Sigmoid colon (tissue), 7 donors: Measurements from ENCODE around the gene RPEL1. TPM values are rescaled to one million over a fixed set of nuclear protein-coding genes. Genes with fewer than 3 reads are reported as not detected.
A peak's percentile ranks its signal among the peaks of the same experiment; 100 is the strongest.

ENCODE experiments used
- DNase-seq: peaks from one replicate; pipeline ENCODE4 v3.0.0-alpha.2; 2019
- H3K27ac ChIP-seq, 4 donors: fragments of 200-600 bp; sonication (generic); one replicate each; pipeline ENCODE4 v1.5.1; 2016 to 2019; ENCODE audit warnings: mild to moderate bottlenecking in 1 of 4
- H3K27me3 ChIP-seq, 3 donors: fragments of 200-600 bp; sonication (generic); one replicate each; pipeline ENCODE4 v1.5.1; 2019; ENCODE audit warnings: mild to moderate bottlenecking in 1 of 3
- H3K36me3 ChIP-seq, 4 donors: fragments of 200-600 bp; sonication (generic); one replicate each; pipeline ENCODE4 v1.5.1; 2016 to 2019
- H3K4me1 ChIP-seq, 4 donors: fragments of 200-600 bp; sonication (generic); one replicate each; pipeline ENCODE4 v1.5.1; 2017 to 2019
- H3K4me3 ChIP-seq, 4 donors: fragments of 200-600 bp; sonication (generic); one replicate each; pipeline ENCODE4 v1.5.1; 2017 to 2019; ENCODE audit warnings: mild to moderate bottlenecking in 2 of 4, moderate library complexity in 1 of 4
- H3K9me3 ChIP-seq, 4 donors: fragments of 200-600 bp in 3 of 4; sonication (generic) in 3 of 4; one replicate each; pipeline versions ENCODE4 v1.5.1 to v1.6.1; 2013 to 2019
- CTCF ChIP-seq, 4 experiments: fragments of 450-650 bp in 3 of 4; fragments of 200-600 bp in 1 of 4; IDR thresholded peaks; one replicate each; pipeline ENCODE4 v1.5.1; 2016 to 2019; ENCODE audit warnings: antibody characterized with exemption in 4 of 4, mild to moderate bottlenecking in 3 of 4, moderate library complexity in 2 of 4
- EP300 ChIP-seq, 4 donors: sonication (generic); formaldehyde crosslinking; IDR thresholded peaks; one replicate each; pipeline ENCODE4 v1.6.1; 2017; ENCODE audit warnings: antibody characterized with exemption in 4 of 4
- POLR2A ChIP-seq, 2 donors: fragments of 450-650 bp; IDR thresholded peaks; one replicate each; pipeline ENCODE4 v1.6.1; 2016; ENCODE audit warnings: antibody characterized with exemption in 2 of 2, mild to moderate bottlenecking in 2 of 2, moderate library complexity in 2 of 2
- POLR2AphosphoS5 ChIP-seq, 4 donors: sonication (generic); formaldehyde crosslinking; IDR thresholded peaks; one replicate each; pipeline ENCODE4 v1.6.1; 2017; ENCODE audit warnings: antibody characterized with exemption in 4 of 4
- WGBS, 2 donors: extraction: QIAGEN DNeasy Blood & Tissue Kit; methylation state at CpG; one replicate each; pipeline ENCODE4 v1.1.7; 2013; 5-methylcytosine and 5-hydroxymethylcytosine counted together
- intact Hi-C: fragments of 100-400 bp; cut with DNase I; formaldehyde crosslinking; loops from one replicate; pipeline ENCODE4 v1.15.1; 2023
- polyA plus RNA-seq, 3 donors: library from polyadenylated mRNA; stranded (reverse); fragments of 200-250 nt; gene quantifications; one replicate each; pipeline ENCODE4 v1.2.3, GENCODE V29; 2013
- total RNA-seq, 4 donors: library from RNA; depleted of rRNA; stranded (reverse); fragments of >200 nt; gene quantifications; one replicate each; pipeline ENCODE4 v1.1.0, GENCODE V29; 2016
- donor health status: healthy with polysubstance abuse.
- donor health status: Bipolar disorder and iron deficiency.
- donor health status: healthy.

Gene RPEL1
- total and polyA plus RNA-seq, 7 donors, result 0.03 TPM; not detected in 6

GRCh38 chr10:103232772-103233488 lies 12.8 kb upstream of the RPEL1 start:
- WGBS, 2 donors, result 70 to 74% methylated on average over 7 of the region's 7 CpGs
- H3K9me3 ChIP-seq, result no peaks in the 10 kb centered on the region
- intact Hi-C loops, result no loop called here
- DNase-seq, result no peak
- H3K4me1 ChIP-seq, result peaks cover 0 to 47% (median 23%) of the 10 kb centered on the region in 4 donors
- no peak overlapping the region for H3K4me3 ChIP-seq
- TF ChIP-seq POLR2A (IDR thresholded peaks at IDR 0.05), result no peak
- no peak for TF ChIP-seq POLR2AphosphoS5 (IDR thresholded peaks at IDR 0.05)
- TF ChIP-seq CTCF (IDR thresholded peaks at IDR 0.05), result no peak
- no peak for TF ChIP-seq EP300 (IDR thresholded peaks at IDR 0.05)
- no peak overlapping the region for H3K27ac ChIP-seq
- H3K36me3 ChIP-seq, result no peaks in the 10 kb centered on the region
- no peaks in the 10 kb centered on the region for H3K27me3 ChIP-seq

- Histone ChIP-seq H3K4me3 (no peak overlapping the region), H3K27me3 (no peaks in the 10 kb centered on the region), H3K4me1 (peaks cover 0 to 26% (median 11%) of the 10 kb centered on the region in 4 donors), H3K9me3 (no peaks in the 10 kb centered on the region), H3K27ac (no peak overlapping the region), H3K36me3 (no peaks in the 10 kb centered on the region)
- DNase-seq, result no peak
- WGBS, 2 donors, result 97% methylated on average over 2 of the region's 2 CpGs
- TF ChIP-seq EP300 (IDR thresholded peaks at IDR 0.05), result no peak
- TF ChIP-seq CTCF (IDR thresholded peaks at IDR 0.05), result no peak
- no peak for TF ChIP-seq POLR2A (IDR thresholded peaks at IDR 0.05)
- TF ChIP-seq POLR2AphosphoS5 (IDR thresholded peaks at IDR 0.05), result no peak
- intact Hi-C loops, result no loop called here
Observed at GRCh38 chr10:103235775-103236174, 9.9 kb upstream of the RPEL1 start.

- H3K27ac ChIP-seq, result no peak overlapping the region
- TF ChIP-seq POLR2AphosphoS5 (IDR thresholded peaks at IDR 0.05) (no peak), CTCF (IDR thresholded peaks at IDR 0.05) (no peak), EP300 (IDR thresholded peaks at IDR 0.05) (no peak), POLR2A (IDR thresholded peaks at IDR 0.05) (no peak)
- no peak overlapping the region for H3K4me3 ChIP-seq
- H3K36me3 ChIP-seq, result no peaks in the 10 kb centered on the region
- intact Hi-C loops, result no loop called here
- H3K9me3 ChIP-seq, result no peaks in the 10 kb centered on the region
- H3K27me3 ChIP-seq, result no peaks in the 10 kb centered on the region
- 55 to 76% methylated on average over 11 of the region's 11 CpGs for WGBS, 2 donors
- peaks cover 0 to 14% (median 11%) of the 10 kb centered on the region in 4 donors for H3K4me1 ChIP-seq
- no peak for DNase-seq
Observed at GRCh38 chr10:103238506-103239252, 7.0 kb upstream of the RPEL1 start.

- no peak for DNase-seq
- Histone ChIP-seq H3K4me1 (peaks cover 0 to 14% (median 11%) of the 10 kb centered on the region in 4 donors), H3K4me3 (no peak overlapping the region), H3K36me3 (no peaks in the 10 kb centered on the region), H3K9me3 (no peaks in the 10 kb centered on the region), H3K27me3 (no peaks in the 10 kb centered on the region), H3K27ac (peak overlapping the region; percentile 45 to 72 (median 62))
- 11 to 40% methylated on average over 7 of the region's 7 CpGs for WGBS, 2 donors
- intact Hi-C loops, result loop anchor here (5.0 to 10.0 kb wide), 4 partner anchors 49 to 517 kb away; partner anchors contain the start of genes CYP17A1 and NT5C2
- no peak for TF ChIP-seq POLR2A (IDR thresholded peaks at IDR 0.05)
- TF ChIP-seq CTCF (IDR thresholded peaks at IDR 0.05), result no peak
- TF ChIP-seq EP300 (IDR thresholded peaks at IDR 0.05), result no peak
- no peak for TF ChIP-seq POLR2AphosphoS5 (IDR thresholded peaks at IDR 0.05)
Observed at GRCh38 chr10:103241262-103242011, 4.2 kb upstream of the RPEL1 start.
